Stomach smooth muscle (tissue), 2 donors: ENCODE data around the gene MUC20.
"Not testable (repeated sequence)": the region's sequence is repeated elsewhere in the genome, so short reads cannot be mapped to it uniquely, and the experiment has no call there.

ENCODE experiments used
- H3K27ac ChIP-seq: one replicate; pipeline ENCODE4 v1.7.0; 2013; ENCODE audit warnings: mild to moderate bottlenecking, low read length, inconsistent platforms
- H3K27me3 ChIP-seq, 2 donors: one replicate each; pipeline ENCODE4 v1.7.0; 2013; ENCODE audit warnings: low read length in 2 of 2; ENCODE audit not compliant: insufficient read depth in 2 of 2, control insufficient read depth in 1 of 2
- H3K36me3 ChIP-seq, 2 donors: one replicate each; pipeline ENCODE4 v1.7.0; 2013; ENCODE audit warnings: low read length in 2 of 2; ENCODE audit not compliant: control insufficient read depth in 2 of 2, insufficient read depth in 2 of 2
- H3K4me1 ChIP-seq: one replicate; pipeline ENCODE4 v1.7.0; 2013; ENCODE audit warnings: low read length; ENCODE audit not compliant: control insufficient read depth, insufficient read depth
- H3K4me3 ChIP-seq, 2 donors: one replicate each; pipeline ENCODE4 v1.7.0; 2013; ENCODE audit warnings: low read length in 2 of 2
- H3K9ac ChIP-seq, 2 donors: one replicate each; pipeline ENCODE4 v1.7.0; 2013; ENCODE audit warnings: low read length in 2 of 2, mild to moderate bottlenecking in 1 of 2
- H3K9me3 ChIP-seq, 2 donors: one replicate each; pipeline ENCODE4 v1.7.0; 2013; ENCODE audit warnings: low read length in 2 of 2; ENCODE audit not compliant: control insufficient read depth in 2 of 2
- donor health status: healthy.
- donor health status: Pancreatic carcinoma.

MUC20 gene

DNA sequence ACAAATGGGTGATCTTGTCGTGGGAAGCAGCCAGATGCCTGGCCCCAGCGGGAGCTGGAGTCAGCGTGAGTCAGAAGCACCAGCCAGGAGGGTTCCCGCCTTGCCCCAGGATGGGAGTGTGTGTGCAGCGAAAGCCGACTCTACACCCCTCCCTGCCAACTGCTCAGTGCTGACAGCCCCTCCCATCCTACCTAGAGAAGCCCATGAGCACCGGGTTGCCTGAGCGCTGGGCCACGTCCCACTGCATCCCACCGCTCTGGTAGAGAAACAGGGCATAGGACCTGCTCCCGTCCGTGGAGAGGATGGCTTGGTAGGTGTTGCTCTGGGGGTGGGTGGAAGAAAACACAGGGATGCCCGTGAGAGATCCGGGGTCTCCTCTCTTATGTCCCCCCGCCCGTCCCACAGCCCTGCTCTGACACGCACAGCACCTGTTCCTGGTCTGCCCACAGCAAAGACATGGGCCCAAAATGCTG lies 48.1 kb downstream of the MUC20 start:
- H3K9ac ChIP-seq: no peak overlapping the region
- no peak overlapping the region for H3K4me3 ChIP-seq
- no peaks in the 10 kb centered on the region for H3K9me3 ChIP-seq
- H3K27ac ChIP-seq: no peak overlapping the region
- peaks cover 5 to 11% of the 10 kb centered on the region in 2 donors for H3K27me3 ChIP-seq
- no peaks in the 10 kb centered on the region for H3K4me1 ChIP-seq
- no peaks in the 10 kb centered on the region for H3K36me3 ChIP-seq

DNA sequence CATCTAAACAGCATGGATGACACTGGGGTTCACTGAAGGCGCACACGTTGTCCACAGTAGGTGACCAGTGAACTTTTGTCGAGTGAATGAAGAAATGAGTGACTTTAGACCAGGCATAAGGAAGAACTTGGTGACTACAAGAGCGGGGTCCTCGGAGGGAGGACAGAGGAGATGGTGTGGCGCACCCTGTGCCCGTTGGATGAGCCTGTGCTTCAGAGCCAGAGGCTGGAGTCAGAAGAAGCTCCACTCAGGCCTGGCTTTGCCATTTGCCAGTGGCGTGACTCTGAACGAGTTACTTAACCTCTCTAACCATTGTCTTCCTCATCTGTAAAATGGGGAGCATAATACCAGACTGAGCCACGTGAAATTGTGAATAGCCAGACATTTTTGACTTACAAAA lies 48.8 kb downstream of the MUC20 start:
- Histone ChIP-seq H3K9ac (no peak overlapping the region), H3K27me3 (peaks cover 4 to 8% of the 10 kb centered on the region in 2 donors), H3K4me3 (no peak overlapping the region), H3K4me1 (no peaks in the 10 kb centered on the region), H3K36me3 (no peaks in the 10 kb centered on the region), H3K27ac (no peak overlapping the region), H3K9me3 (no peaks in the 10 kb centered on the region)

DNA sequence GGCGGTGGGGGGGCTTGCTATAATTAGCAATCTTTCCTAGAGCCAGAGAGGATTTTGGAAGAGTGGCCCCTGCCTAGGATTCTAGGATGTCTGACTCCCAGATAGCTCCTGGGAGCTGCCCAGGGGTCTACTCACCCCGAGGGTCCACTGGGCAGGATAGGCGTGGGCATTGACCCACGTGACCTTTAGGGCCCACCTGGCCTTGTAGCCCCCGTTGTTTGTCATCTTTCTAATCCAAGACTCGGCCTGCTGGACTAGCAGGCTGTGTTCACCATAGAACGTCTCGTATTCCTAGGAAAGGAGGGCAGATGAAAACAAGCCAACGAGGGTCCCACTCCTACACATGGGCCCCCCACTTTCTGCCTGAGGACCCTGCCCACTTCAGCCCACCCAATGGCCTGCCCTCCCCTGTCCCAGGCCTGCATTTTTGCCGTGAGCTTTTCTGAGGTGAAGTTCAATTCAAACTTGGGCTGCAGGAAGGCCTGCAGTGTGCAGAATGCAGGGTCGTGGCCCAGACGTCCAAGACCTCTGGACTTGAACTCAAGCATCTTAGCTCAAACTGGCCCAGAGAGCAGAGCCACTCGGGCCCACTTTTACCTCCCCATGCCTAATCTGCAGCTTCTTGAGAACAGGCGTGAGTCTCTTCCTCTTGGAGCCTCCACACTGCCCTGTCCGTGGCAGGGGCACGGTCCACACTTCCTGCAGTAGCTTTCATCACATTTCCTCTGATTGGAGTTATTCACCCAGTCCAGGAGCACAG lies 49.5 kb downstream of the MUC20 start:
- no peak overlapping the region for H3K9ac ChIP-seq
- no peak overlapping the region for H3K27ac ChIP-seq
- H3K36me3 ChIP-seq: no peaks in the 10 kb centered on the region
- no peaks in the 10 kb centered on the region for H3K4me1 ChIP-seq
- peaks cover 0 to 7% of the 10 kb centered on the region in 2 donors for H3K27me3 ChIP-seq
- H3K9me3 ChIP-seq: no peaks in the 10 kb centered on the region
- H3K4me3 ChIP-seq: no peak overlapping the region

DNA sequence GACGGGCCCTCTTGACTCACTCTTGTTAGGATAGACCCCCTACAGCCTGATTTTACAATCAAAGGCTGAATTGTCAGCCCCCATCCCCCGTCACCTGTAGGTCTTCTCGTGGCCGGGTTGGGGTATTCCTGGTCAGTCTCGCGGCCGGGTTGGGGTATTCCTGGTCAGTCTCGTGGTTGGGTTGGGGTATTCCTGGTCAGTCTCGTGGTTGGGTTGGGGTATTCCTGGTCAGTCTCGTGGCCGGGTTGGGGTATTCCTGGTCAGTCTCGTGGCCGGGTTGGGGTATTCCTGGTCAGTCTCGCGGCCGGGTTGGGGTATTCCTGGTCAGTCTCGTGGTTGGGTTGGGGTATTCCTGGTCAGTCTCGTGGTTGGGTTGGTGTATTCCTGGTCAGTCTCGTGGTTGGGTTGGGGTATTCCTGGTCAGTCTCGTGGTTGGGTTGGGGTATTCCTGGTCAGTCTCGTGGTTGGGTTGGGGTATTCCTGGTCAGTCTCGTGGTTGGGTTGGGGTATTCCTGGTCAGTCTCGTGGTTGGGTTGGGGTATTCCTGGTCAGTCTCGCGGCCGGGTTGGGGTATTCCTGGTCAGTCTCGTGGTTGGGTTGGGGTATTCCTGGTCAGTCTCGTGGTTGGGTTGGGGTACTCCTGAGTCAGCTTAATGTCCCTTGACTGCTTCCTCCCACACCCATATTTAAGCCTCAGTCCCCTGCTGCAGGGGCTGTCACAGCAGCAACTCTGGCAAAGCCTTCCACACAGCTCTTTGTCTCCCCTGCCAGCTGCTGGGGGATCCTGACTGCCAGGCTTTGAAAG lies 50.3 kb downstream of the MUC20 start:
- not testable (repeated sequence) for H3K27me3 ChIP-seq, H3K4me3 ChIP-seq, H3K9me3 ChIP-seq, H3K9ac ChIP-seq, H3K27ac ChIP-seq, H3K36me3 ChIP-seq, H3K4me1 ChIP-seq

DNA sequence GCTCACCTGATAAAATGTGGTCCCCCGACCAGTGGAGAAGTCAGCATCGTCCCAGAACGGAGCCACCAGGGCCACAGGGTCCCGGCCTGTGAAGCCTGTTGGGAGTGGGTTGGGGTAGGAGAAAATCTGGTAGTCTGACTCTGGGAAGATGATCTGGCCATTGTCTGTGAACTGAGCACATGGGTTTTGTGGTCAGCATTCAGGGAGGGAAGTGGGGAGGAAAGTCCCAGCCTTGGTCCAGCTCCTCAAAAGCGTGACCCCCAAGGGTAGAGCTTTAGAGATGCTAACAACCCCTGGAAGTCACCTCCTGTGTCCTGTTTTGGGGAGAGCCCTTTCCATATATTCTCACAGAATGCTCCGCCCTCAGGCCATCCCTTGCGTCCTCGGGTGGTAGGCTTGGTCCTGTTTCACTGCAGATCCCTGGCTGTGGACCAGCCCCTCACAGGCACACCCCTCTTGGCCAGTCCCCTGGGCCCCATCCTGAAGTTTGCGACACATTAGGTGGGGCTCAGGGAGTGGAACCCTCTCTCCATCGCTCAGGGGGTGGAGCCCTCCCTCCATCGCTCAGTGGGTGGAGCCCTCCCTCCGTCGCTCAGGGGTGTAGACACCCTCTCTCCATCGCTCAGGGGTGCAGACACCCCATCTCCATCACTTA lies 51.0 kb downstream of the MUC20 start:
- Histone ChIP-seq H3K9me3 (no peaks in the 10 kb centered on the region), H3K4me1 (no peaks in the 10 kb centered on the region), H3K4me3 (no peak overlapping the region)

DNA sequence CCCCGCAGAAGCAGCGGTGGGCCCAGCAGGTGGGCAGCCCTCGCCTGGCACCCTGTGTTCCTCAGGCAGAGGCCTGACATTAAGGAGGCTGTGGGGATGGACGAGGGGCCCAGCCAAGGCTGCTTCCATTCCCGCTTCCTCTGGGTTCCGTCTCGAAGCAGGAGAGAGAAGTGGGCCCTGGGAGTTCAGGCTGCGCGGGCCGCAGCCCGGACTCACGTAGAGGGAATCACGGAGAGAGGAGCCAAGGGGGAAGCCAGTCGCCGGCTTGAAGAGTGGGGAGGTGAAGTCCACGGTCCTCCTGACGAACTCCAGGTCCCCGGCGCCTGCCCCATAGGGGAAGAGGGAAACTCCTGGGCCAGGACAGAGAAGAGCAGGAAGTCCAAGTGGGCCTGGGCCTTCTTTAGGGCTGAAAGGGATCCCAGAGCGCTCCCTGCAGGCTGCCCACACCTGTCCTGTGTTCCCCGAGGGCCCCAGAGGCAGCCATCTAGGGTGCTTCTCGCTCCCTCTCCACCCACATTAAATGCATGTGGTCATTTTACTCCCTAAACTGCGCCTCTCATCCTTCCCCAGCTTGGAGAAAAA lies 53.3 kb downstream of the MUC20 start:
- no peaks in the 10 kb centered on the region for H3K4me1 ChIP-seq
- no peak overlapping the region for H3K4me3 ChIP-seq
- H3K27ac ChIP-seq: no peak overlapping the region
- H3K27me3 ChIP-seq: peaks cover 0 to 4% of the 10 kb centered on the region in 2 donors
- no peaks in the 10 kb centered on the region for H3K36me3 ChIP-seq
- H3K9ac ChIP-seq: no peak overlapping the region
- H3K9me3 ChIP-seq: no peaks in the 10 kb centered on the region

More for the DNA sequence above, 51.0 kb downstream of the MUC20 start:
- Histone ChIP-seq H3K27ac (no peak overlapping the region), H3K36me3 (no peaks in the 10 kb centered on the region), H3K9ac (no peak overlapping the region), H3K27me3 (peaks cover 0 to 2% of the 10 kb centered on the region in 2 donors)

DNA sequence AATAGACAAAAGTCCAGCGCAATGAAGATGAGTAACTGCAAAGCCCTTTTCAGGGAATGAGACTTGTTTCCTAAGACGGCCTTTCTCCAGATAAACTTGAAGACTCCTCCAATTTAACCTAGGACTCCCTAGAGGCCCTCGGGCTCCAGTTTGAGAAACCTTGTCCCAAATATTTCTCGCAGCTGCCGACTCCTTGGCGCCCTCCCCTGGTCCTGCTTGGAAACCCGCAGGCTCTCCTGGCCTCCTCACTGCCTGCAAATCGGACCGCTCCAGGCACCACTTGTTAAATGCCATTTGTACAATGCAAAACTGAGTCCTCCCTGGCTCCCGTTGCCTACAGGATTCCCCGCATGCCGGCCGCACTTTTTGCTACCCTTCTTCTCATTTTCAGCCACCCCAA lies 54.1 kb downstream of the MUC20 start:
- Histone ChIP-seq H3K27ac (no peak overlapping the region), H3K9ac (no peak overlapping the region), H3K4me3 (no peak overlapping the region), H3K9me3 (no peaks in the 10 kb centered on the region), H3K4me1 (no peaks in the 10 kb centered on the region), H3K36me3 (no peaks in the 10 kb centered on the region), H3K27me3 (peaks cover 0 to 4% of the 10 kb centered on the region in 2 donors)

DNA sequence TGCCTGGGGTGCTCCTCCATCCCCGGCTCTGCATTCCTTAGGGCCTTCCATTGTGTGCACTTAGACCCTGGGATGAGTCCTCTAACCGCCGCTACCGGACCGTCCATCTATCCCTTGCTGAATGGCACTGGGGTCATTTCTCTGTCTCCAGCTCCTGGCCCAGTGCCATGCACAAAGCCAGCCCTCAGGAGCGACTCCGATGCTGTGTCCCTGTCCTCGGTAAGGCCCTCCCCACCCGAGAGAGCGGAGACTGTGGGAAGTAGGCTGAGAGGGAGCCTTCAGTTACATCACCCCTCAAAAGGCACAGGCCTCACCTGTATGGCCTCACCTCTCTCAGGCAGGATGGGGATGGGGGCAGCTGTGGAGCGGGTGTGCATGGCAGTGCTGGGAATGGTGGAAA lies 57.2 kb downstream of the MUC20 start:
- Histone ChIP-seq H3K4me3 (no peak overlapping the region), H3K9me3 (no peaks in the 10 kb centered on the region), H3K27me3 (peaks cover 0 to 4% of the 10 kb centered on the region in 2 donors), H3K4me1 (no peaks in the 10 kb centered on the region), H3K27ac (no peak overlapping the region), H3K9ac (no peak overlapping the region), H3K36me3 (no peaks in the 10 kb centered on the region)

DNA sequence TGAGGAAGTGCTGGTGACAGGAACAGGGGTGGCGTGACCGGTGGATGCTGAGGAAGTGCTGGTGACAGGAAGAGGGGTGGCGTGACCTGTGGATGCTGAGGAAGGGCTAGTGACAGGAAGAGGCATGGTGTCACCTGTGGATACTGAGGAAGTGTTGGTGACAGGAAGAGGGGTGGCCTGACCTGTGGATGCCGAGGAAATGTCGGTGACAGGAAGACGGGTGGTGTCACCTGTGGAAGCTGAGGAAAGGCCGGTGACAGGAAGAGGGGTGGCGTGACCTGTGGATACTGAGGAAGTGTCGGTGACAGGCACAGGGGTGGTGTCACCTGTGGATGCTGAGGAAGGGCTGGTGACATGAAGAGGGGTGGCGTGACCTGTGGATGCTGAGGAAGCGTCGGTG lies 60.5 kb downstream of the MUC20 start:
- H3K9ac ChIP-seq, H3K9me3 ChIP-seq, H3K27me3 ChIP-seq, H3K36me3 ChIP-seq, H3K27ac ChIP-seq, H3K4me3 ChIP-seq, H3K4me1 ChIP-seq: not testable (repeated sequence)
